Kidney (tissue), 14 donors: ENCODE measurements around the gene HSD17B14. TPM values are rescaled to one million over a fixed set of nuclear protein-coding genes. Genes with fewer than 3 reads are reported as not detected.
A peak's percentile ranks its signal among the peaks of the same experiment; 100 is the strongest.

Experiments
- DNase-seq, 5 donors: peaks; one replicate each; pipeline ENCODE4 v3.0.0-alpha.2; 2013 to 2020
- FAIRE-seq: peaks from 2 replicates; lab custom pipeline; 2012; peaks lifted over from hg19 to GRCh38; lab: Jason Lieb, UNC
- H3K27ac ChIP-seq, 2 donors: one replicate each; pipeline ENCODE4 v1.7.0; 2013; ENCODE audit warnings: low read depth in 2 of 2, low read length in 2 of 2, inconsistent platforms in 1 of 2
- H3K27me3 ChIP-seq: one replicate; pipeline ENCODE4 v1.7.1; 2013; ENCODE audit warnings: low read length, inconsistent platforms; ENCODE audit not compliant: control insufficient read depth, insufficient read depth
- H3K36me3 ChIP-seq, 3 donors: one replicate each; pipeline versions ENCODE4 v1.7.0 to v1.7.1; 2013; ENCODE audit warnings: low read length in 3 of 3, control low read depth in 1 of 3, inconsistent platforms in 1 of 3; ENCODE audit not compliant: insufficient read depth in 3 of 3, control insufficient read depth in 2 of 3
- H3K4me1 ChIP-seq, 3 donors: one replicate each; pipeline versions ENCODE4 v1.7.0 to v1.7.1; 2013; ENCODE audit warnings: low read length in 3 of 3, inconsistent platforms in 1 of 3, low read depth in 1 of 3; ENCODE audit not compliant: control insufficient read depth in 2 of 3, insufficient read depth in 2 of 3
- H3K4me3 ChIP-seq, 3 donors: one replicate each; pipeline versions ENCODE4 v1.7.0 to v1.8.1; 2013; ENCODE audit warnings: low read length in 3 of 3, control low read depth in 1 of 3, inconsistent platforms in 1 of 3
- H3K9ac ChIP-seq, 3 donors: one replicate each; pipeline versions ENCODE4 v1.7.0 to v1.7.1; 2013; ENCODE audit warnings: low read length in 3 of 3, control low read depth in 1 of 3, inconsistent platforms in 1 of 3
- H3K9me3 ChIP-seq, 3 donors: one replicate each; pipeline versions ENCODE4 v1.7.0 to v1.7.1; 2013; ENCODE audit warnings: low read length in 3 of 3, control low read depth in 1 of 3, inconsistent platforms in 1 of 3; ENCODE audit not compliant: control insufficient read depth in 2 of 3, insufficient read depth in 1 of 3
- intact Hi-C: fragments of 100-400 bp; cut with DNase I; formaldehyde crosslinking; loops from one replicate; pipeline ENCODE4 v1.11.1; 2022
- polyA plus RNA-seq: library from polyadenylated mRNA; stranded (reverse); fragments of 350-450 nt; fragmentation: Illumina TruSeq; extraction: RNeasy Lipid Tissue Mini Kit (QIAGEN cat#74804); gene quantifications from one replicate; pipeline ENCODE4 v1.2.3, GENCODE V29; 2014; ENCODE audit warnings: low read depth, low replicate concordance; ENCODE audit not compliant: insufficient read depth
- total RNA-seq: library from RNA; stranded (reverse); fragmentation: NEBNext Ultra II Directional; extraction: Animal tissue kit (Norgen Biotek cat#: 25700); gene quantifications from one replicate; pipeline ENCODE4 v1.2.1, GENCODE V29; 2021
- TF ChIP-seq, protein P1 (sequence below): IDR thresholded peaks from 3 replicates; pipeline ENCODE4 v1.5.1; 2012; ENCODE audit warnings: mild to moderate bottlenecking, moderate library complexity, borderline replicate concordance; ENCODE audit not compliant: insufficient read depth; ENCODE audit errors: extremely low read depth
- donor health status: control.
- donor health status: control.
- donor health status: control.
- donor health status: control.
- donor health status: control.
- donor health status: DM: yes; HTN: yes; CAD: no.
- donor health status: Normal renal cell carcinoma (clear cell type).

HSD17B14 gene
- total and polyA plus RNA-seq, 2 donors from 2014 or later, result 5.2 to 141 TPM

DNA sequence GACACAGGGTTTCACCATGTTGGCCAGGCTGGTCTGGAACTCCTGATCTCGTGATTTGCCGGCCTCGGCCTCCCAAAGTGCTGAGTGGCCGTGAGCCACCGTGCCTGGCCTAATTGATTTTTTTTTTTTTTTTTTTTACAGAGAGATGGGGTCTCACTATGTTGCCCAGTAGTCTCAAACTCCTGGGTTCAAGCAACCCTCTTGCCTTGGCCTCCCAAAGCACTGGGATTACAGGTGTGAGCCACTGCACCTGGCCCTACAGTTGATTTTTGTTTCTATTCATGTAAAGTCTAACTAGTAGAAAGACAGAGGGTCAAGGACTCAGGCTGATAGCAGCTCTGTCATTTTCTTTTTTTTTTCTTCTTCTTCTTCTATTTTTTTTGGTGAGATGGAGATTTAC is 59.2 kb downstream of the HSD17B14 start:
- Histone ChIP-seq H3K27ac (no peak overlapping the region), H3K4me3 (no peak overlapping the region), H3K27me3 (no peaks in the 10 kb centered on the region), H3K4me1 (peaks cover 0 to 5% (median 3%) of the 10 kb centered on the region in 3 donors), H3K9ac (no peak overlapping the region), H3K9me3 (no peaks in the 10 kb centered on the region), H3K36me3 (no peaks in the 10 kb centered on the region)
- TF ChIP-seq, protein P1, sequence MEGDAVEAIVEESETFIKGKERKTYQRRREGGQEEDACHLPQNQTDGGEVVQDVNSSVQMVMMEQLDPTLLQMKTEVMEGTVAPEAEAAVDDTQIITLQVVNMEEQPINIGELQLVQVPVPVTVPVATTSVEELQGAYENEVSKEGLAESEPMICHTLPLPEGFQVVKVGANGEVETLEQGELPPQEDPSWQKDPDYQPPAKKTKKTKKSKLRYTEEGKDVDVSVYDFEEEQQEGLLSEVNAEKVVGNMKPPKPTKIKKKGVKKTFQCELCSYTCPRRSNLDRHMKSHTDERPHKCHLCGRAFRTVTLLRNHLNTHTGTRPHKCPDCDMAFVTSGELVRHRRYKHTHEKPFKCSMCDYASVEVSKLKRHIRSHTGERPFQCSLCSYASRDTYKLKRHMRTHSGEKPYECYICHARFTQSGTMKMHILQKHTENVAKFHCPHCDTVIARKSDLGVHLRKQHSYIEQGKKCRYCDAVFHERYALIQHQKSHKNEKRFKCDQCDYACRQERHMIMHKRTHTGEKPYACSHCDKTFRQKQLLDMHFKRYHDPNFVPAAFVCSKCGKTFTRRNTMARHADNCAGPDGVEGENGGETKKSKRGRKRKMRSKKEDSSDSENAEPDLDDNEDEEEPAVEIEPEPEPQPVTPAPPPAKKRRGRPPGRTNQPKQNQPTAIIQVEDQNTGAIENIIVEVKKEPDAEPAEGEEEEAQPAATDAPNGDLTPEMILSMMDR, result no peak
- DNase-seq (no peak), FAIRE-seq (no peak)
- intact Hi-C loops, result no loop called here

DNA sequence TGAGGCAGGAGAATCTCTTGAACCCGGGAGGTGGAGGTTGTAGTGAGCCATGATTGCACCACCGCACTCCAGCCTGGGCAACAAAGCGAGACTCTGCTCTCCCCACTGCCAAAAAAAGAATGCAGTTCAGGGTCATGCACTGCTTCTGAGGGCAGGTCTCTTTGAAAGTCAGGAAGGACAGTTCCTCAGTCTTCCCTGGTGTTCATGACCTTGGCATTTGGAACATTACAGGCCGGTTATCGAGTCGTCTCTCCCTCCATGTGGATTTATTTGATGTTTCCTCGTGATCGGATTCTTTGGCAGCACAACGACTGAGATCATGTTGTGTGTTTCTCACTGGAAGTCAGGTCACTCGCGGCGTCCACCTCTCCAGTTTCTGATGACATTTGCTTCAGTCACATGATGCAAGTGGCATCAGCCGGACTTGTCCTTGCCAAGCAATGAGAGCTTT is 63.8 kb downstream of the HSD17B14 start:
- Histone ChIP-seq H3K27me3 (no peaks in the 10 kb centered on the region), H3K36me3 (no peaks in the 10 kb centered on the region), H3K4me3 (no peak overlapping the region), H3K27ac (no peak overlapping the region), H3K9ac (no peak overlapping the region), H3K9me3 (no peaks in the 10 kb centered on the region), H3K4me1 (peaks cover 0 to 3% (median 0%) of the 10 kb centered on the region in 3 donors)
- FAIRE-seq, result no peak
- TF ChIP-seq, protein P1, result no peak
- DNase-seq, result peak in 1 of 5 donors; percentile 50
- intact Hi-C loops, result no loop called here

DNA sequence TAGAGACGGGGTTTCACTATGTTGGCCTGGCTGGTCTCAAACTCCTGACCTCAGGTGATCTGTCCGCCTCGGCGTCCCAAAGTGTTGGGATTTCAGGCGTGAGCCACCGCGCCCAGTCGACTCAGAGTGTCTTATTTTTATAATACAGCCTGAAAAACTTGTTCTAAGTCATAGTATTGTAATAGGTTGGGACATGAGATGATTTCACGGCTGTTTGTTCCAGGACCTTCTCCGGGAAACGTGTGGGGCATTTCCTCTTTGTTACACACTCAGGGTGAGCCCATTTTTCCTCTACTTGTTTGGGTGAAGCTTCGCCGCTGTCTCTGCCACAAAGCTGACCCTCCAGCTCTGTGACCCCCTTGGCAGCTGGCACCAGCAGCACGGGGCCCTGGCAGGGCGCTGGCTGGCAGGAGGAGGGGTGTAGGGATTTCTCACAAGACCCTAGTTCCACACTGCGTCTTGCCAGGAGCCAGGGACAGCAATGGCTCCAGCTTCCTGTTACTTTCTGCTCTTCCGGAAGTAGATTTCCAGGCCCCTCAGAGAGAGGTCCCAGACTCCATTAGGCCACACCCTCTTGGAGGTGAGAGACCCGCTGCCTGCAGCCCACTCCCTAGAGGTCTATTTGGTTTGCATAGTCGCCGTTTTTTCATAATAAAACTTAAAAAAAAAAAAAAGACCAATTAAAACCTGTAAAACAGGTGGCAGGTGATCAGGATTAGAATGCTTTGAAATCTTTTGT is 65.4 kb downstream of the HSD17B14 start:
- no peaks in the 10 kb centered on the region for H3K36me3 ChIP-seq
- DNase-seq, result no peak
- intact Hi-C loops, result no loop called here
- no peak for FAIRE-seq
- no peak overlapping the region for H3K9ac ChIP-seq
- H3K27ac ChIP-seq, result no peak overlapping the region
- TF ChIP-seq, protein P1, result no peak
- no peaks in the 10 kb centered on the region for H3K9me3 ChIP-seq
- H3K4me1 ChIP-seq, result peaks cover 0 to 3% (median 0%) of the 10 kb centered on the region in 3 donors
- H3K27me3 ChIP-seq, result no peaks in the 10 kb centered on the region
- no peak overlapping the region for H3K4me3 ChIP-seq
